CD4-positive, CD25-positive, alpha-beta regulatory T cell (primary cell): ENCODE data around the gene PLEKHM3. TPM values are rescaled to one million over a fixed set of nuclear protein-coding genes. Genes with fewer than 3 reads are reported as not detected.

Experiments
- ATAC-seq, 2 donors: fragments of 150-1000 bp; cut with Tn5 transposase; one replicate each; pipeline ENCODE4 v1.10.0; 2021; ENCODE audit warnings: low read depth in 2 of 2, moderate number of reproducible peaks in 2 of 2, moderate library complexity in 1 of 2
- DNase-seq, 3 donors: peaks; one replicate each; pipeline versions ENCODE4 v3.0.0 to v3.0.0-alpha.2; 2012 to 2022; ENCODE audit warnings: mixed read lengths in 1 of 3
- H3K27ac ChIP-seq: one replicate; pipeline ENCODE4 v1.7.0; 2013; ENCODE audit warnings: mild to moderate bottlenecking, low read length; ENCODE audit not compliant: insufficient read depth, poor library complexity, severe bottlenecking
- H3K27me3 ChIP-seq: one replicate; pipeline ENCODE4 v1.7.0; 2013; ENCODE audit warnings: low read length; ENCODE audit not compliant: control insufficient read depth, insufficient read depth
- H3K36me3 ChIP-seq: one replicate; pipeline ENCODE4 v1.7.0; 2013; ENCODE audit warnings: mild to moderate bottlenecking, low read length, moderate library complexity; ENCODE audit not compliant: control insufficient read depth, insufficient read depth
- H3K4me1 ChIP-seq: 2 replicates; pipeline ENCODE4 v1.7.0; 2013; ENCODE audit warnings: mild to moderate bottlenecking, low read length; ENCODE audit not compliant: insufficient read depth, control insufficient read depth, poor library complexity, severe bottlenecking
- H3K4me3 ChIP-seq: one replicate; pipeline ENCODE4 v1.7.0; 2013; ENCODE audit warnings: low read depth, mild to moderate bottlenecking, low read length, moderate library complexity
- H3K9me3 ChIP-seq, 2 experiments: 1 replicate in 1 of 2; 2 replicates in 1 of 2; pipeline ENCODE4 v1.7.0; 2013; ENCODE audit warnings: low read length in 2 of 2, mild to moderate bottlenecking in 1 of 2, moderate library complexity in 1 of 2; ENCODE audit not compliant: control insufficient read depth in 2 of 2
- H3K27ac Mint-ChIP-seq, 3 donors: one replicate each; pipeline ENCODE4 v1.8.0; 2020 to 2022; ENCODE audit warnings: mild to moderate bottlenecking in 3 of 3, mixed read lengths in 3 of 3, moderate library complexity in 2 of 3
- H3K27me3 Mint-ChIP-seq: one replicate; pipeline ENCODE4 v1.8.0; 2022; ENCODE audit warnings: mild to moderate bottlenecking, mixed read lengths
- H3K36me3 Mint-ChIP-seq: one replicate; pipeline ENCODE4 v1.8.0; 2020; ENCODE audit warnings: mixed read lengths
- H3K4me1 Mint-ChIP-seq, 4 donors: one replicate each; pipeline ENCODE4 v1.8.0; 2020 to 2022; ENCODE audit warnings: mixed read lengths in 4 of 4, mild to moderate bottlenecking in 1 of 4
- H3K4me3 Mint-ChIP-seq, 4 donors: one replicate each; pipeline ENCODE4 v1.8.0; 2020 to 2022; ENCODE audit warnings: mild to moderate bottlenecking in 4 of 4, mixed read lengths in 4 of 4, moderate library complexity in 3 of 4
- H3K9me3 Mint-ChIP-seq, 7 donors: one replicate each; pipeline ENCODE4 v1.8.0; 2020 to 2022; ENCODE audit warnings: mixed read lengths in 7 of 7, mild to moderate bottlenecking in 3 of 7, moderate library complexity in 2 of 7
- polyA plus RNA-seq, 4 donors: library from polyadenylated mRNA; unstranded; fragments of 300-500 nt; fragmentation: Illumina TruSeq; gene quantifications; one replicate each; pipeline ENCODE4 v1.2.3, GENCODE V29; 2021
- total RNA-seq: library from RNA; stranded (reverse); gene quantifications from one replicate; pipeline ENCODE4 v1.2.3, GENCODE V29; 2022

PLEKHM3 gene
- total and polyA plus RNA-seq, 5 donors from 2014 or later, result 2.7 to 15.1 (median 3.4) TPM

DNA sequence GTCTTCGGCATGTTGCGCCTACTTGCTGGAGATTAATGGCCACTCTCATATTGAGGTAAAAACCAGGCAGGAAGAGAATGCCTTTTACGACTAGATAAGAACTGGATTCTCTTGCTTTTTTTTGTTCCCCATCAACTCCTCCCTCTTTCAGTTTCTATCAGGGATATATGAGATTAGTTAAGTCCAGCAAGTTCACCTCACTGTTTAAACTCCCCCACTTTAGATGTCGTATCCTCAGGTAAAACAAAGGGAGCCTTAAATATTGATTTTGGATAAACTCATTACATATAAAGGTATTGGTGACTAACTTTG lies 98.4 kb downstream of the PLEKHM3 start:
- Histone ChIP-seq H3K27ac (no peak overlapping the region), H3K27me3 (no peaks in the 10 kb centered on the region), H3K36me3 (peaks cover 25% of the 10 kb centered on the region), H3K9me3 (no peaks in the 10 kb centered on the region), H3K4me1 (no peaks in the 10 kb centered on the region), H3K4me3 (no peak overlapping the region)
- peaks cover 0 to 1% (median 0%) of the 10 kb centered on the region in 7 donors for H3K9me3 Mint-ChIP-seq
- ATAC-seq (no peak), DNase-seq (no peak)
- H3K4me3 Mint-ChIP-seq, result no peak overlapping the region
- H3K27me3 Mint-ChIP-seq, result no peaks in the 10 kb centered on the region
- H3K27ac Mint-ChIP-seq, result no peak overlapping the region
- H3K36me3 Mint-ChIP-seq, result peaks cover 40% of the 10 kb centered on the region
- H3K4me1 Mint-ChIP-seq, result peaks cover 0 to 9% (median 4%) of the 10 kb centered on the region in 4 donors

DNA sequence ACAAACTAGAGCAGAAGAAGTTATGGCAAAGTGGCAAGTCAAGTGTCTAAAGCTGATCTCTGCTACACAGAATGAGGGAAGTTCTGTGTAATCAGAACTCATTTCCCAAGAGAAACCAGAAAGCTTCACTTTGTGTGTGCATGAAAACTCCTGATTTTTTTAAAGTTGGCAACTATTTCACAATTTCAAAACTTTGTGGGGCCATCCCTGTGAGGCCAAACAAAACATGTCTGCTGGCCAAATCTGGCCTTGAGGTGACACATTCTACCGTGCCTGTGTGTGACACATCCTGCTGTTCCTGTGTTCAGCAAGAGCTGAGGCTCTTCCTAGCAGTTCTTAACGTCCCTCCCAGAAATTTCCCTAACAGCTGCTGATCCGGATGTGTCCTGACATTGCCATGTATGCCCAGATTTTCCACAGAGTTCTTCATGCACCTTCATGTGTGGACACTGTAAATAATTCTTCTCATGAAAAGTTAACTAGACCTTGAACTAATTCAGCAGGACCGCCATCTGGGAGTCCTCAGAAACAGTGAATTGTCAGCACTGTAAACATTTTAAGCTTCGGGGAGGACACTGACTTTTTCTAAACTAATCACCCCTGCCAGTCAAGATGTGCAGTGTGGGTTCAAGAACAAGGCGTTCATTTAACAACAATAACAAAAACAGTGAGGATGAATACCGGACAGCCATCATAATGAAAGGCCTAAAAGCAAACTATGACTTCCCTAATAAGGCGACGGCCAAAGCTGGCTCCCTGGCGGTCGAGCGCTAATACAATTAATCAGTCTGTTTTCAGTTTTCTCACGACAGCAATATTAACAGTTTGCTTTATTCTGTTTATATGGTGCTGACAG lies 99.0 kb downstream of the PLEKHM3 start:
- Histone ChIP-seq H3K27ac (no peak overlapping the region), H3K4me1 (no peaks in the 10 kb centered on the region), H3K9me3 (no peaks in the 10 kb centered on the region), H3K27me3 (no peaks in the 10 kb centered on the region), H3K36me3 (peaks cover 25% of the 10 kb centered on the region), H3K4me3 (no peak overlapping the region)
- Mint-ChIP-seq H3K9me3 (peaks cover 0 to 1% (median 0%) of the 10 kb centered on the region in 7 donors), H3K27me3 (no peaks in the 10 kb centered on the region), H3K4me1 (peaks cover 4 to 9% (median 5%) of the 10 kb centered on the region in 4 donors), H3K36me3 (peaks cover 44% of the 10 kb centered on the region), H3K27ac (peak overlapping the region in 1 of 3 donors; percentile 20), H3K4me3 (no peak overlapping the region)
- ATAC-seq (no peak), DNase-seq (no peak)

- Histone ChIP-seq H3K9me3 (no peaks in the 10 kb centered on the region), H3K4me3 (no peak overlapping the region), H3K4me1 (no peaks in the 10 kb centered on the region), H3K27me3 (no peaks in the 10 kb centered on the region), H3K27ac (no peak overlapping the region), H3K36me3 (peaks cover 20% of the 10 kb centered on the region)
- ATAC-seq, result no peak
- no peak overlapping the region for H3K27ac Mint-ChIP-seq
- DNase-seq, result no peak
- no peak overlapping the region for H3K4me3 Mint-ChIP-seq
- peaks cover 4 to 9% (median 5%) of the 10 kb centered on the region in 4 donors for H3K4me1 Mint-ChIP-seq
- peaks cover 39% of the 10 kb centered on the region for H3K36me3 Mint-ChIP-seq
- peaks cover 0 to 1% (median 0%) of the 10 kb centered on the region in 7 donors for H3K9me3 Mint-ChIP-seq
- no peaks in the 10 kb centered on the region for H3K27me3 Mint-ChIP-seq
Measured at GRCh38 chr2:207925601-207926000, 99.7 kb downstream of the PLEKHM3 start.

DNA sequence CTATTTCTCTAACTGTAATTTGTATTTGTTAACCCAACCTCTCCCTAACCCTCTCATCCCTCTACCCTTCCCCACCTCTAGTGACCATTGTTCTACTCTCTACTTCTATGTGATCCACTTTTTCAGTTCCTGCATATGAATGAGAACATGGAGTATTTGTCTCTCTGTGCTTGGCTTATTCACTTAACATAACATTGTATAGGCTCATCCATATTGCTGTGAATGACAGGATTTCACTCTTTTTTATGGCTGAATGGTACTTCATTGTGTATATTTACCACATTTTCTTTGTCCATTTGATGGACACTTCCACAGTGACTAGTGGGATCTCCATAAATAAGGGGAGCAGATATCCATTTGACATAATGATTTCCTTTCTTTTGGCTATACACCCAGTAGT lies 103.7 kb downstream of the PLEKHM3 start:
- Histone ChIP-seq H3K4me1 (no peaks in the 10 kb centered on the region), H3K27ac (no peak overlapping the region), H3K4me3 (no peak overlapping the region), H3K36me3 (peaks cover 16% of the 10 kb centered on the region), H3K9me3 (no peaks in the 10 kb centered on the region), H3K27me3 (no peaks in the 10 kb centered on the region)
- H3K9me3 Mint-ChIP-seq, result peaks cover 0 to 1% (median 0%) of the 10 kb centered on the region in 7 donors
- peaks cover 5 to 6% (median 5%) of the 10 kb centered on the region in 4 donors for H3K4me1 Mint-ChIP-seq
- no peak overlapping the region for H3K27ac Mint-ChIP-seq
- ATAC-seq, result no peak
- H3K36me3 Mint-ChIP-seq, result peaks cover 46% of the 10 kb centered on the region
- DNase-seq, result no peak
- no peak overlapping the region for H3K4me3 Mint-ChIP-seq
- no peaks in the 10 kb centered on the region for H3K27me3 Mint-ChIP-seq

DNA sequence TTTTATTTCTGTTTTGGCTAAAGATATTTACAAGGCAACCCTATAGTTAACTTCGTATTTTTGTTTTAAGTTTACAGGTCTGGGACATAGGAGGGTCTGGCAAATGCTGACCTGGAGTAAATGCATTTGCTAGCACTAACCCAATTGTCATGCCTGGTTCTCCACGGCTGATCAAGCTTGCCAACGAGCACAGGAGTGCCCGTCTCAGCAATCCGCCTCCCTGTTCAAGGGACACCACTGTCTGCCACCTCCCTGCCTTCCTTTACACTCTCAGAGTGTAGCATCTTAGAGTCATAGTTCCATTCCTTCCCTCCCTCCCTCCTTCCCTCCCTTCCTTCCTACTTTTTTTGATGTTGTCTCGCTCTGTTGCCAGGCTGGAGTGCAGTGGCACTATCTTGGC lies 104.6 kb downstream of the PLEKHM3 start:
- H3K27ac Mint-ChIP-seq, result no peak overlapping the region
- no peaks in the 10 kb centered on the region for H3K4me1 ChIP-seq
- no peak overlapping the region for H3K4me3 Mint-ChIP-seq
- DNase-seq, result no peak
- H3K27me3 ChIP-seq, result no peaks in the 10 kb centered on the region
- no peaks in the 10 kb centered on the region for H3K9me3 ChIP-seq
- peaks cover 9% of the 10 kb centered on the region for H3K36me3 ChIP-seq
- no peak overlapping the region for H3K4me3 ChIP-seq
- H3K36me3 Mint-ChIP-seq, result peaks cover 38% of the 10 kb centered on the region
- H3K9me3 Mint-ChIP-seq, result peaks cover 0 to 1% (median 0%) of the 10 kb centered on the region in 7 donors
- no peak overlapping the region for H3K27ac ChIP-seq
- peaks cover 3 to 6% (median 5%) of the 10 kb centered on the region in 4 donors for H3K4me1 Mint-ChIP-seq
- H3K27me3 Mint-ChIP-seq, result no peaks in the 10 kb centered on the region
- no peak for ATAC-seq

- H3K36me3 Mint-ChIP-seq, result peaks cover 35% of the 10 kb centered on the region
- peaks cover 5% of the 10 kb centered on the region for H3K36me3 ChIP-seq
- no peaks in the 10 kb centered on the region for H3K4me1 ChIP-seq
- peaks cover 0 to 1% (median 0%) of the 10 kb centered on the region in 7 donors for H3K9me3 Mint-ChIP-seq
- no peak for DNase-seq
- H3K27ac ChIP-seq, result no peak overlapping the region
- no peak overlapping the region for H3K4me3 ChIP-seq
- no peak overlapping the region for H3K27ac Mint-ChIP-seq
- peaks cover 0 to 6% (median 5%) of the 10 kb centered on the region in 4 donors for H3K4me1 Mint-ChIP-seq
- no peaks in the 10 kb centered on the region for H3K27me3 ChIP-seq
- no peak overlapping the region for H3K4me3 Mint-ChIP-seq
- ATAC-seq, result no peak
- H3K9me3 ChIP-seq, result no peaks in the 10 kb centered on the region
- H3K27me3 Mint-ChIP-seq, result no peaks in the 10 kb centered on the region
Measured at GRCh38 chr2:207920321-207920720, 105.0 kb downstream of the PLEKHM3 start.

GRCh38 chr2:207919164-207919919 lies 106.0 kb downstream of the PLEKHM3 start:
- DNase-seq, result no peak
- H3K4me1 Mint-ChIP-seq, result peaks cover 0 to 6% (median 5%) of the 10 kb centered on the region in 4 donors
- peaks cover 0 to 1% (median 0%) of the 10 kb centered on the region in 7 donors for H3K9me3 Mint-ChIP-seq
- no peak overlapping the region for H3K4me3 Mint-ChIP-seq
- Histone ChIP-seq H3K9me3 (no peaks in the 10 kb centered on the region), H3K4me3 (no peak overlapping the region), H3K27me3 (no peaks in the 10 kb centered on the region), H3K4me1 (no peaks in the 10 kb centered on the region), H3K27ac (no peak overlapping the region), H3K36me3 (peaks cover 3% of the 10 kb centered on the region)
- peaks cover 33% of the 10 kb centered on the region for H3K36me3 Mint-ChIP-seq
- no peaks in the 10 kb centered on the region for H3K27me3 Mint-ChIP-seq
- no peak for ATAC-seq
- H3K27ac Mint-ChIP-seq, result no peak overlapping the region
